Measurements from ENCODE around the gene DNAJC5G.
"Not testable (repeated sequence)": the region's sequence is repeated elsewhere in the genome, so short reads cannot be mapped to it uniquely, and the experiment has no call there.

DNAJC5G gene

DNA sequence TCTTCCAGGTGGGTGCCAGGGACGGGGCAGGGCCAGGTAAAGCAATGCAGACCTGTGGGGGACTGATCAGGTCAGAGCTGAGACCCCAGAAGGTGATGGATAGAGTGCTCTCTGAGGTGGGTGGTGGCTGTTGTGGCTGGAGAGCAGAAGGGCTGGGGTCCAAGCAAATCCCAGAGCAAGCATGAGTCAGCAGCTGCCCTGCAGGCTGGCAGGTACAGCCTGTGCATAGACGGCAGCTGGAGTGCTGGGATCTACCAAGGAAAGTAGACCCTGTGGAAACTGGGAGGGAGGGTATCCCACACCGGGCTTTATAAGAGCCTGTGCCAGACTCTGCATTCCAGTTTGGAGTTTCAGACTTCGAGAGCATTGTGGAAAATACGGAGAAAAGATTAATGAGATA, 7.7 kb downstream of the DNAJC5G start:
- no peak for DNase-seq

DNA sequence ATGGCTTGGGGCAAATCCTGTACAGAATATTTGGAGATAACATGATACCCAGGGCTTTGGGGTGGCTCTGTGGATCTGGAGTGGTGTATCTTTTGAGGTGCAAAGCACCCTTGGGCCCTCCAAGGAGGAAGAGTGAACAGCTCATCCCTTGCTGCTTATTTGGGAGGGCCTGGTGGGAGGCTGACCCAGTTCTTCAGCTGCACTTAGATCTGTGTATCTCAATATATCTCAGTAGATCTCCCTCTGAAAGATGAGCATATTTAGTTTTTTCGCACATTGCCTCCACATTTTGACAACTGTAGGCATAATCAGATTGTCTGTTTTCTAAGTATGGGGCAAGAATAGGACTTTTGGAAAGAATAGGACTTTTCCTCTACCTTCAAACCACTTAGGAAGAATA, 9.8 kb downstream of the DNAJC5G start:
- DNase-seq: no peak

DNA sequence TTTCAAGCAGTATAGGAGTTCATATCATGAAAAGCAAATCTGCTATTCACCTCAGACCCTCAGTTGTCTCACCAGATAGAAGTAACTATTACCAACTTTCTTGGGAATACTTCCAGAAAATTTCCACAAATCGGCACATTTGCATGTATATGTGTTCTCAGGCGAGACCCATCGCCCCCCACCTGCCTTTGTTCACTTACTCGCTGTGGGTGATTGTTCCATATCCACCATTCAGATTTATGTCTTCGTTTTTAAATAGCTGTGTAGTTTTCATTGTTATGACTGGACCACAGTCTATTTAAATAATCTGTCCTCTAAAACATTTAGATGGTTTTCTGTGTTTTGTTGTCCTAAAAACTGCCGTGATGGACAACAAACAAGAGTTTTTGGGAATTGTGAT, 10.2 kb downstream of the DNAJC5G start:
- DNase-seq: no peak

DNA sequence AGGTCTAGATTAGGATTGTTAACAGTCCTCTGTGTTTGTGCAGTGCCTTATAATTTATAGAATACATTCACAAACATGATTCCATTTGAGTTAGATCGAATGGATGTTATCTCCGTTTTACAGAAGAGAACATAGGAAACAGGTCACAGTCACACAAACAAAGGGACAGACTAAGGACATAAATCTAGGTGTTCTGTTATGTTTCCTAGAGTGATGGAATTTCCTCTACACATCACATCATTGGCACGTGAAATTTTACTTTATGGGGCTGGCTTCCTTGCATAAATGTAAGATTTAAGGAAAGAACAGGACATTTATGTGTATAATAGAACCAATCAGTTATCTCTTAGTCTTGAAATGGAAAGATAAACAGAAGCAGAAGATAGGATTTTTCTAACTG, 13.4 kb downstream of the DNAJC5G start:
- DNase-seq: no peak

DNA sequence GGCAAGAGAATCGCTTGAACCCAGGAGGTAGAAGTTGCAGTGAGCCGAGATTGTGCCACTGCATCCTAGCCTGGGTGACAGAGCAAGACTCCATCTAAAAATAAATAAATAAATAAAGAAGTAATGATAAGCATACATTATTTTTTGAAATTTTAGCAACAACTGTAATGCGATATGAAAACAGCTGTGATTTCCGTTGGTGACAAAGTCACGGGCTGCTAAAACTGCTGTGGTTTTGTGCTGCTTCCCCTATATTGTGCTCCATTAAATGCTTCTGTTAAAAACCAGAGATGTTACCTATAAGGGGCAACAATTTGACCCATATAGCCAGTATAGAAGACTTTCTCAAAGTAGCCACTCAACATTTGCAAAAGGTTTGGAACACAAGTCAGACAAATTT, 15.3 kb downstream of the DNAJC5G start:
- DNase-seq: no peak

DNA sequence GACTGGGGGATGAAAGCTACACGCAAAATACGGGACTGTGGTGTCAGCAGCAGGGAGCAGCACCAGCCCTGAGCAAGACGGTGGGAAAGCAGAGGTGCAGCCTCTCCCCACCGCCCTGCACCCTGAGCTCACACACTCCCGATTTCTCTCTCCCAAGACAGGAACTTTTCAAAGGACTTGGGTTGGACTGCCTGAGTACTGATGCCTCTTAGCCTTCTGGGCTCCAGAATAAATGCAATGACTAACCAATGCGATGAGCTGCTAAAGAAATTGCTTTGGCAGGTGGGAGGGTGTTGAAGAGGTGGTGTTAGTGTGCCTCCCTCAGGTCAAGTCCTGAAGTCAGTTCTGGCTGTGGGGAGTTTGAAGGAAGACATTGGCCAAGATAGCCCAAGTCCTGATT, 16.6 kb downstream of the DNAJC5G start:
- no peak for DNase-seq

DNA sequence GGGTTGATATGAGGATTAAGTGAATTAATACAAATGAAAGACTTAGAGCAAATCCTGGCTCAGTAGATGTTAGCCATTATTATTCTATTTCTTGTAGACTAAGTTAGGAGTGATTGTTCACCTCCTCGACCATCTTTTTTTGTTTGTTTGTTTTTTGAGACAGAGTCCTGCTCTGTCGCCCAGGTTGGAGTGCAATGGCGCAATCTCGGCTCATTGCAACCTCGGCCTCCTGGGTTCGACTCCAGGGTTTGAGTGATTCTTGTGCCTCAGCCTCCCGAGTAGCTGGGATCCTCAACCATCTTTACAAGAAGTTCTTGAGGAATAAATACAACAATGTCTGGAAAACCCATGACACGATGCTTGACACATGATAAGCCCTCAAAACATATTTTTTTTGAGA, 19.7 kb downstream of the DNAJC5G start:
- DNase-seq: no peak

DNA sequence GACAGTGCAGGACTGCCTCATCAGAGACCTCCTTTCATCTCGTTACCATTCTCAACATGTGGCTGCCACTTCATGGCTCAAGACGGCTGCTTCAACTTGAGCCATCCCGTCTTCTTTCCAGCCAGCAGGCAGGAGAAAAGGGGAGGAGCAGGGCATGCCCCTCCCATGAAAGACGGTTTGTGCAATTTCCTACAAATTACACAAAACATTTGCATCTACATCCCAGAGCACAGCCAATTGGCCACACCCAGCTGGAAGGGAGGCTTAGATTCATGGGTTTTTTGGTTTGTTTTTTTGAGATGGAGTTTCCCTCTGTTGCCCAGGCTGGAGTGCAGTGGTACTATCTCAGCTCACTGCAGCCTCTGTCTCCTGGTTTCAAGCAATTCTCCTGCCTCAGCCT, 21.2 kb downstream of the DNAJC5G start:
- DNase-seq: no peak

DNA sequence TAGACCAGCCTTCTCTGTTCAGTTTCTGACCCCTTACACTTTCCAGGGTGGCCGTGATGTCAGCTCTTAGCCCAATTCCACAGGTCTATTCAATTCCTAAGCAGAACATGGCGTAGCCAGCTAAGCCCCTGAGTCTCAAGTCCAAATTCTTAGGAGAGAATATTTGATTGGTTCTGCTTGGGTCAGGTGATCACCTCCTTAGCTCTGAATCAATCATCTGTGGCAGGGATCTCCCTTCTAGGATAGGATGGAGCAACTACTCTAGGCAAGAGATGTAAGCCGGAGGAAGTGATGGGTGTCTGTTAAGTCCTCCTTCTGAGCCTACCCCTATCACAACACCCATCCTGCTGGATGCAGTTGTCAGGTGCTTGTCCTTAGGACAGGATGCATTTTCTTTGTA, 22.0 kb downstream of the DNAJC5G start:
- DNase-seq: no peak

DNA sequence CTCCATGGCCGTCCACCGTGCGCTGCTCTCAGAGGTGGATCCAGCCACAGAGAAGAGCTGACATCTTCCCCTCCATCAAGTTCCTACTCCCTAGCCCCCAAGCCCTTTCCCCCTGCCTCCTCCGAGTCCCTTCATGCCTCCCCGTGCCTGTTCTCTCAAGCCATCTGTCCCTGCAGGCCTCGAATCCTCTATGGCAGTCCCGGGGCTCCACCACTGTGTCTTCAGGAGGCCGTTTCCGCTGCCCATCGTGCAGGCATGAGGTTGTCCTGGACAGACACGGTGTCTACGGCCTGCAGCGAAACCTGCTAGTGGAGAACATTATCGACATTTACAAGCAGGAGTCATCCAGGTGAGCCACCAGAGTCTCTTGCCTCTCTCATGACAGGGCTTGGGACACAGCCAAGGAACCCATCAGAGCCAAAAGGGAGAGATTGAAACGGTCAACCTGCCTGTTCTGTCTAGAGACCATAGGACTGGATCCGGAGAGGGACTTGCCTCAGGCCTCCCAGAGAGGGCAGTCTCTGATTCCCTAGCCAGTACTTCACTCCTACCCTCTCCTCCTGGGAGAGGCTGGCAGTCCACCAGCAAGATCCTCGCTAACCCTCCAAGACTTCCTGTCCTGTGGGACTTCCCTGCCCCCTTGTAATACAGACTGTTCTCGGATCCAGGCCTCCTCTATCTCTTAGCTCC, 23.3 kb downstream of the DNAJC5G start:
- DNase-seq: no peak

DNA sequence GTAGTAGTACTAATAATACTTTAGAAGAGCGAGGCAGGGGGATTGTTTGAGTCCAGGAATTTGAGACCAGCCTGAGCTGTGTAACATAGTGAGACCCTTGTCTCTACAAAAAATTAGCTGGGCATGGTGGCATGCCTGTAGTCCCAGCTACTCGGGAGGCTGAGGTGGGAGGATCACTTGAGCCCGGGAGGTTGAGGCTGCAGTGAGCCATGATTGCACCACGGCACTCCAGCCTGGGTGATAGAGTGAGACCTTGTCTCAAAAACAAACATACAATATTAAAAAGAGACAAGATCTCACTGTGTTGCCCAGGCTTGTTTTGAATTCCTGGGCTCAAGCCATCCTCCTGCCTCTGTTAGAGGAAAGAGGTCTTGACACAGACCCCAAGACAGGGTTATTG, 25.4 kb downstream of the DNAJC5G start:
- not testable (repeated sequence) for DNase-seq

DNA sequence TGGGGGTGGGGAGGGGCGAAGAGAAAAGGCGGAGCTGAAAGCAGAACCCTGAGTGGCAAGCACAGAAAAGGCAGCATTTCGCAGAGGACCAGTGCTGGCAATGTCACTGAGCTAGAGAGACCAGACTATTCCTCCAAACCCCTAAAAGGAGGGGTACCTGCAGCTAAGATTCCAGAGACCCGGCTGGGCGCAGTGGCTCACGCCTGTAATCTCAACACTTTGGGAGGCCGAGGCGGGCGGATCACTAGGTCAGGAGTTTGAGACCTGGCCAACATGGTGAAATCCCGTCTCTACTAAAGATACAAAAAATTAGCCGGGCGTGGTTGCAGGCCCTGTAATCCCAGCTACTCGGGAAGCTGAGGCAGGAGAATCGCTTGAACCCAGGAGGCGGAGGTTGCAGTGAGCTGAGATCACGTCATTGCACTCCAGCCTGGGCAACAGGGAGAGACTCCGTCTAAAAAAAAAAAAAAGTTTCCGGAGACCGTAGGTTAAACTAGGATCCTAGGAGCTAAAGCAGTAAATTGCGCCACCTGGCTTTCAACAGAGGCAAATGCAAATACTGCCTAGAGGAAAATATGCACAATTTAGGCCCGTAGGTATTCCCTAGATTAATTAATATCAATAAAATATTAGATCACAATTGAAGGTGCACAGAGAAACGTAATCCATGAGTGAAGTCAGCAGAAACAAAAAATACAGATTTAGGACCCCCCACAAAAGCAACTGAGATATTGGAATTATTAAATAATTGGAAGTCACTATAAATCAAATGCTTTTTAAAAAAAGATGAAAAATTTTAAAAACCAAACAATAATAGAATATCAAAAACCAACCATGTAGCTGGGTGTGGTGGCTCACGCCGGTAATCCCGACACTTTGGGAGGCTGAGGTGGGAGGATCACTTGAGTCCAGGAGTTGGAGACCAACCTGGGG, 28.1 kb downstream of the DNAJC5G start:
- DNase-seq: peak; percentile 73

DNA sequence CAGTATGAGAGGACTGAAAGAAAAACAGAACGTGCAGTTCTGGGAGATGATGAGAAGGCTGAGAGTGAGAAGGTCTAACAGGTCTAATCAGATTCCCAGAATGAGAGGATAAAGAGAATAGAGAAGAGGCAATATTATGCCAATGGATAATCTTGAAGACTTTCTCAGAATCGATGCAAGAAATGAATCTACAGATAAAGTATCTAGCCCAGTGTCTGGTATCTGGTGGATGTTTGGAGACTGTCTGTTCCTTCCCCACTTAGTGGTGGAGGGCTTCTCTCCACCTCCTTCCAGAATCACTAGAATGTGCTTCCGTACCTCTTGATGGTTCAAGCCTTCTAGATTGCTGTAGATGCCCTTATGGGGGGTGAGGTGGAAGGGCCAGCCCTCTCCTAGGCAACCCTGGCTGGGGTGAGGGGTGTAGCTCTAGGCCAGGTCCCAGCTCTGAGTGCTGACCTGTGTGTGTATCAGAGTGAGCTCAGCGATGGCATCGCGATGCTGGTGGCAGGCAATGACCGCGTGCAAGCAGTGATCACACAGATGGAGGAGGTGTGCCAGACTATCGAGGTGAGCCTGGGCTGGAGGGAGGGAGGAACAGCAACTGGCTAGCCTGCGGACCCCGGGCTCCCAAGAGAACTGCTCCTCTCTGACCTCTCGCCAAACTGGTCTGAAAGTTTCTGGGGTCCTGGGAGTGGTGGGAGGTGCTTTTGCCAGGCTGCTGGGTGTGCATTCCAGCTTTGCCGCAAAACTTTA, 29.4 kb downstream of the DNAJC5G start:
- no peak for DNase-seq

DNA sequence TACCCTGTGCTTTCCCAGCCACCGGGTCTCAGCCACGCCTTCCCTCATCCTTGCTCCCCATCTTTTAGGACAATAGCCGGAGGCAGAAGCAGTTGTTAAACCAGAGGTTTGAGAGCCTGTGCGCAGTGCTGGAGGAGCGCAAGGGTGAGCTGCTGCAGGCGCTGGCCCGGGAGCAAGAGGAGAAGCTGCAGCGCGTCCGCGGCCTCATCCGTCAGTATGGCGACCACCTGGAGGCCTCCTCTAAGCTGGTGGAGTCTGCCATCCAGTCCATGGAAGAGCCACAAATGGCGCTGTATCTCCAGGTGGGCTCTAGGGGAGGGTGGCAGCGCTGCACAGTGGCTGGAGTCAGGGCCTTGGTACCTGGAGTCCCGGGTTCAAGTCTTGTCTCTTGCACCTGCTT, 30.3 kb downstream of the DNAJC5G start:
- DNase-seq: no peak

DNA sequence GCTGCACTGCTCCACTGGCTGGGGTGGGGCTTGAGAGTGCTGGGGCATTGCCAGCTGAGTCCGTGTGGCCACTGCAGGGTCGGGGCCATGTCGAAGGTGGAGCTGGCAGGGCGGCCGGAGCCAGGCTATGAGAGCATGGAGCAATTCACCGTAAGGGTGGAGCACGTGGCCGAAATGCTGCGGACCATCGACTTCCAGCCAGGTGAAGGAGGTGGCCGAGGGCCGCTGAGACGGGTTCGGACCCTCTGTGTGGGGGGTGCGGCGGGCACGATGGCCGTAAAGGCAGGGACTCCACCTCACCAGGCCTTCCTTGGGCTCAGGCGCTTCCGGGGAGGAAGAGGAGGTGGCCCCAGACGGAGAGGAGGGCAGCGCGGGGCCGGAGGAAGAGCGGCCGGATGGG, 30.9 kb downstream of the DNAJC5G start:
- no peak for DNase-seq

DNA sequence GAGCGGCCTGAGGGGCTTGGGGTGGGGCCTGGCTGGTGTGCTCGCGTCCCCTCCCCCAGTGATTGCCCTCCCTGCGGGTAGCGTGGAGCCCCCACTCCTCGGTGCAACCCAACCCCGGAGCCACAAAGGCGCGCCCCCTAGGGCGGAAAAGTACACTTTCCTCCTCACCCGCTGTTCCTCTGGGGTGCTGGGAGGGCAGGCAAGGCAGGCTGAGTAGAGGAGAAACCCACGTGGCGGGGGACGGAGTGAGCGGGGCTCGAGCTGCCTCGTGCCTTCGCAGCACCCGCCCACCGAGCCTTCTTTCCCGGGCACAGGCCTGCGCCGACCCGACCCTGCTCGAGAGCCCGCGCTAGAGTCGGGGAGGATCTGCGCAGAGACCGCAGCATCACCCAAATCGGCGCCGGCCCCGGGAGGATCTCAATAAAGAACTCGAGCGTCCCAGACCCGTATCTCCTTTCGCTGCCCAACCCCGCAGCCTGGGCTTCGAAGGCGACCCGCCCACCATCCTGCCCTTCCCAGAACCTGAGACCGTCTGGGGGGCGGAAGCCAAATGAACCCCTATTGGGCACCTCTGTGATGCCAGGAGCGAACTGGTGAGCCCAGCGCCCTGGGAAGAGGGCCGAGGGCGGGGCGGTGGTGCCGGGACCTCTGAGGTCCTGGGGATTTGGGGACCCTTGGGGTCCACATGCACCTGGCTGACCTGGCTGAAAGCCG, 31.5 kb downstream of the DNAJC5G start:
- DNase-seq: no peak

DNA sequence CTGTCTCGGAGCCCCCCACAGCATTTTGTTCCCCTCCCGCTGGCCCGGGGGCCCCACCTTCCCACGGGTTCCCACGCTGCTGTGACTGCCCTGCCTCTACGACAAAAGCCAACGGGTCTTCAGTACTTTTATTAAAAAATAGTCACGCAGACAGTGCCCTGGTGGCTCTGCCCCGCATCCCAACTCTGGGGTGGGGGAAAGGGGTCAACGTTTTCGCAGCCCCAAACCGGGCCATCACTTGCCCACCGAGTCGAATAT, 32.0 kb downstream of the DNAJC5G start:
- no peak for DNase-seq

DNA sequence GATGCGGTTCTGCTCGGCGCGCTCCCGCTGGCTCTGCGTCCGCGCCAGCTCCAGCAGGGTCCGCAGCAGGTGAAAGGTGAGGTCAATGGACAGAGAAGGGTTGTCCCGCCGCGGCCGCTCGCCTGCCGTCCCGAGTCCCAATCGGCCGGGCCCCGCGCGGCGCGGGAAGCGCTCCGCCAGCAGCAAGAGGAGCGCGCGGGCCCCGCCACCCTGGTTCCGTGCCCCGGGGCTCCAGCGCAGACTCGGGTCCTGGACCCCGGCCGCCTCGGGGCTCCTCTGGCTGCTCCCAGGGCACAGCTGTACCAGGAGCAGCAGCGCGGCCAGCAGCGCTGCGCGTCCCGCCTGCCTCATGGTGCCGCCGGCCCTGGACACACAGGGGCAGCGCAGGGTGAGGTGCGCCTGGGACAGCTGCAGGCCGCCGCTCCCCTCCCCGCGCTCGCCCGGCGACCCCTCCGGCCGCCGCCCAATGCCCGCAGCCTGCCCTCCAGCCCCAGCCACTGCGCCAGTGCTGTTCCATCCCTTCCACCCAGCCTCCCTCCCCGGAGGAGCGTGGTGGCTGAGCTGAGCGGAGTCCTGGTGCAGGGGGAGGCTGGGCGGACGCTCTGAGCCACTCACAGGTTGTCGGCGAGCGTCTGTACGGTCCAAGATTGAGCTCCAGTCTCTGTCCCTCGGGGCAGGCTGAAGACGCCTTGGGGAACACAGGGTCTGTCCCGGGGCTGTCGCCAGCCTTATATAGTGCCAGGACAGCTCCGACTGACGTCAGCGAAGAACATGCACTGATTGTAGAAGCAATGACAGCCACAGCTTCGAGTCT, 32.5 kb downstream of the DNAJC5G start:
- no peak for DNase-seq

DNA sequence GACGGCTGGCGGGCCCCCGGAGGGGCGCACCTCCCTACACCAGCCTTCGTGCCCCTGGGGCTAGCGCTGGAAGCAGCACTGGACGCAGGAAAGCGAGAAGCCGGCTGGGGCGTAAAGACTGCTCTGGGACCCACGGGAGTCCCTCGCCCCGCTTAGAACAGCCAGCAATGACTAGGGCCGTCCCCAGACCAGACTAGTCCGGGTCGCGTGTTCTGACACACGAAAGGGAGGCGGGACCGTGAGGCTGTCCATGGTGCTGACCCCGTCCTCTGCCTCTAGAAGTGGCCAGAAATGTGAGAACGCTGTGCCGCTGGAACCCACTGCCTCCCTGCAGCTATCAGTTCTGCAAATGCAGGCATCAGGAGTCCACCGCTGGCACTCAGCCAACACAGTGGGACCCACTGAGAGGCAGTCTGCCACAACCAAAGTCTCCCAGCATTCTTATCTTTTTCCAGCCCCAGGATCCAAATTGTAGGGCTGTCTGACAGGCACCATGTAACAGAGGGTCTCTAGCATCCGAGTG, 33.2 kb downstream of the DNAJC5G start, which contains the start of gene UCN:
TSS of gene UCN (minus strand) at position 87 of the 523 bp plus-strand sequence. CDS start 550 bp downstream, outside the sequence.
- no peak for DNase-seq

DNA sequence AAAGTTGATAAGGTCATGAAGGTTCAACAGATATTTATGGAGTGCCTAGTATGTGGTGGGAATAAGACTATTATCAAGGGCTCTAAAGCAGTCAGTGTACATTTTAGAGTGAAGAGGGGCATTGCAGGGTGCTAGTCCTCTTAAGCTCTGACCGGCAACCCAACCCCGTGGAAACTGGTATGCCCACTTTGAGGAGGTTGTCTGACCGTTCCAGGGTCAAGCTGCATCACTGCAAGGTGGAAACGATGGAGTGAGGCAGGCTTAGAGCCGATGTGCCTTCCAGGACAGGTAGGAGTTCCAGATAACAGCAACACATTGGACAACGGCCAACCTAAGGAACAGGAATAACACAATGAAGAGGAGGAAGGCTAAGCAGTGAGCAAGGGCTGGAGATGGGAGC, 34.4 kb downstream of the DNAJC5G start:
- DNase-seq: no peak

DNA sequence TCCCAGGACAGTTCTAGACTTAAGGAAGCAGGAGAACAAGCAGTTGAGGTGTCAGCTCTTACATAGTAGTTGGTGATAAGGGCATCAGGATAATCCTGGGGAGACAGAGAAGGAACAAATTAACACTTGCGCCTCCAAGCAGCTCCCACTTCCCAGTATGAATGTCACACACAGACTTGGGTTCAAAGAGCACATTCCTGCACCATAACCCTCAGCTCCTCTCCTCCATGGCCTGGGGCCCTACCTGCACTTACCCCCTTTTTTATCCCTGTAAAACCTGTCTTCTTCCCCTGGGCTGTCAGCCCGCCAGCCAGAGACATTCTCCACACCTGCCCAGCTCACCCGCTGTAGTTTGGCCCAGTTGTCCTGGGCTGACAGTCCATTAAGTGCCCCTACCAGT, 36.9 kb downstream of the DNAJC5G start:
- no peak for DNase-seq
